Endothelial cell of umbilical vein (primary cell): ENCODE data around the gene GIMAP8. TPM values are rescaled to one million over a fixed set of nuclear protein-coding genes. Genes with fewer than 3 reads are reported as not detected.

Experiments used
- BruUV-seq: library from RNA; stranded (reverse); fragments of 400-500 nt; replicated peaks from 2 replicates; lab custom pipeline; 2021; lab: Mats Ljungman, UMichigan
- CTCF ChIA-PET: fragments of 300-600, 350-600 bp; sonication (Branson Sonifier 250); formaldehyde crosslinking; loops from one replicate; lab custom pipeline; 2021; ENCODE audit warnings: antibody characterized with exemption, inconsistent platforms; lab: Charles Lee
- POLR2A ChIA-PET: fragments of 300-600, 350-600 bp; sonication (Branson Sonifier 250); formaldehyde crosslinking; loops from one replicate; lab custom pipeline; 2021; ENCODE audit warnings: antibody characterized with exemption, inconsistent platforms; lab: Charles Lee
- DNase-seq: peaks from one replicate; pipeline ENCODE4 v3.0.0-alpha.2; 2011; ENCODE audit warnings: low read depth, low spot score
- FAIRE-seq: peaks from 2 replicates; lab custom pipeline; 2011; peaks lifted over from hg19 to GRCh38; lab: Jason Lieb, UNC
- H2AFZ ChIP-seq: 2 replicates; pipeline ENCODE4 v1.6.0; 2012; ENCODE audit warnings: low read depth, low read length, control low read depth, inconsistent platforms
- H3K27ac ChIP-seq: 2 replicates; pipeline ENCODE4 v1.5.1; 2011; ENCODE audit warnings: low read depth, mild to moderate bottlenecking, control low read depth, low read length, moderate library complexity; ENCODE audit not compliant: insufficient read depth
- H3K27me3 ChIP-seq, 2 experiments: 2 replicates each; pipeline versions ENCODE4 v1.6.0 to v1.6.1; 2011; ENCODE audit warnings: low read length in 2 of 2, mixed read lengths in 1 of 2; ENCODE audit not compliant: control insufficient read depth in 2 of 2, insufficient read depth in 2 of 2
- H3K36me3 ChIP-seq, 2 experiments: 2 replicates in 1 of 2; 3 replicates in 1 of 2; pipeline ENCODE4 v1.5.1; 2011; ENCODE audit warnings: low read length in 2 of 2, mild to moderate bottlenecking in 1 of 2, moderate library complexity in 1 of 2; ENCODE audit not compliant: control insufficient read depth in 2 of 2, insufficient read depth in 2 of 2; ENCODE audit errors: extremely low read depth in 1 of 2
- H3K4me1 ChIP-seq: 3 replicates; pipeline ENCODE4 v1.5.1; 2011; ENCODE audit warnings: mild to moderate bottlenecking, low read length; ENCODE audit not compliant: control insufficient read depth, insufficient read depth; ENCODE audit errors: extremely low read depth
- H3K4me2 ChIP-seq: 2 replicates; pipeline ENCODE4 v1.6.1; 2011; ENCODE audit warnings: low read length, control low read depth, mixed read lengths; ENCODE audit not compliant: insufficient read depth
- H3K4me3 ChIP-seq, 3 experiments: fragments of 200-600 bp in 1 of 3; sonication (generic), shearing (Covaris generic) in 1 of 3; replicated peaks in 1 of 3; 2 replicates each; pipeline ENCODE4 v1.5.1; 2011 to 2016; ENCODE audit warnings: control low read depth in 3 of 3, low read length in 3 of 3, mild to moderate bottlenecking in 2 of 3, inconsistent platforms in 1 of 3, low read depth in 1 of 3, moderate library complexity in 1 of 3; ENCODE audit not compliant: insufficient read depth in 1 of 3
- H3K79me2 ChIP-seq: 2 replicates; pipeline ENCODE4 v1.6.0; 2012; ENCODE audit warnings: low read length, inconsistent platforms; ENCODE audit not compliant: control insufficient read depth, insufficient read depth
- H3K9ac ChIP-seq: replicated peaks from 2 replicates; pipeline ENCODE3; 2011; ENCODE audit warnings: low read length, control low read depth; ENCODE audit not compliant: insufficient read depth; ENCODE audit errors: extremely low read depth
- H3K9me1 ChIP-seq: replicated peaks from 3 replicates; pipeline ENCODE4 v1.6.0; 2011; ENCODE audit warnings: mild to moderate bottlenecking, low read length; ENCODE audit not compliant: control insufficient read depth, insufficient read depth; ENCODE audit errors: extremely low read depth
- H3K9me3 ChIP-seq: replicated peaks from 2 replicates; pipeline ENCODE4 v1.5.1; 2012; ENCODE audit warnings: low read length, inconsistent platforms; ENCODE audit not compliant: control insufficient read depth, insufficient read depth
- H4K20me1 ChIP-seq: replicated peaks from 2 replicates; pipeline ENCODE3; 2011; ENCODE audit warnings: mild to moderate bottlenecking, low read length; ENCODE audit not compliant: control insufficient read depth, insufficient read depth; ENCODE audit errors: extremely low read depth
- CTCF ChIP-seq, 2 donors: IDR thresholded peaks; 1 replicate in 1 of 2; 2 replicates in 1 of 2; pipeline ENCODE4 v1.5.1; 2011; ENCODE audit warnings: low read length in 2 of 2, mild to moderate bottlenecking in 2 of 2, moderate library complexity in 2 of 2, control low read depth in 1 of 2, inconsistent platforms in 1 of 2, low read depth in 1 of 2; ENCODE audit not compliant: insufficient read depth in 1 of 2; ENCODE audit errors: extremely low read depth in 1 of 2
- EZH2 ChIP-seq: IDR thresholded peaks from 2 replicates; pipeline ENCODE4 v1.6.1; 2012; ENCODE audit warnings: borderline replicate concordance, low read depth, mild to moderate bottlenecking, moderate library complexity, low read length, inconsistent platforms; ENCODE audit not compliant: severe bottlenecking
- FOS ChIP-seq: IDR thresholded peaks from 2 replicates; pipeline ENCODE4 v1.6.1; 2011; ENCODE audit warnings: mild to moderate bottlenecking, low read length, moderate library complexity, borderline replicate concordance; ENCODE audit not compliant: insufficient read depth
- GATA2 ChIP-seq: IDR thresholded peaks from 2 replicates; pipeline ENCODE4 v1.7.0; 2011; ENCODE audit warnings: low read depth, mild to moderate bottlenecking, moderate library complexity, mixed read lengths, low read length; ENCODE audit not compliant: insufficient read length, insufficient read depth
- JUN ChIP-seq: IDR thresholded peaks from 2 replicates; pipeline ENCODE4 v1.6.1; 2011; ENCODE audit warnings: borderline replicate concordance, low read depth; ENCODE audit not compliant: insufficient read length, insufficient read depth
- MAX ChIP-seq: IDR thresholded peaks from 2 replicates; pipeline ENCODE4 v1.6.1; 2011; ENCODE audit not compliant: insufficient read depth, insufficient read length
- MYC ChIP-seq: IDR thresholded peaks from one replicate; pipeline ENCODE4 v1.6.1; 2011; ENCODE audit warnings: mild to moderate bottlenecking, low read depth, low read length
- POLR2A ChIP-seq: IDR thresholded peaks from 2 replicates; pipeline ENCODE4 v1.6.1; 2012; ENCODE audit warnings: low read depth, mild to moderate bottlenecking, control low read depth, low read length
- POLR2AphosphoS5 ChIP-seq: IDR thresholded peaks from 2 replicates; pipeline ENCODE4 v1.6.1; 2012; ENCODE audit warnings: low read depth, mild to moderate bottlenecking, control low read depth, low read length, moderate library complexity; ENCODE audit not compliant: insufficient read depth
- dilution Hi-C: fragments of 300-500 bp; cut with MboI; formaldehyde crosslinking; loops from one replicate; pipeline ENCODE4 v1.15.0; 2019; ENCODE audit warnings: low sequenced_read_pairs; ENCODE audit not compliant: extremely low pct_ligation_motif_present
- intact Hi-C: fragments of 100-400 bp; cut with micrococcal nuclease; formaldehyde crosslinking; loops from one replicate; pipeline ENCODE4 v1.10.0; 2022
- polyA plus RNA-seq, 4 experiments: library from polyadenylated mRNA; depleted of rRNA in 3 of 4; stranded (reverse) in 3 of 4; unstranded in 1 of 4; fragments of >200 nt; gene quantifications; 2 replicates each; pipeline versions ENCODE4 v1.2.1 to v1.2.3, GENCODE V29; 2011 to 2012; ENCODE audit warnings: missing spikeins in 1 of 4
- total RNA-seq: library from RNA; stranded (reverse); gene quantifications from 2 replicates; pipeline ENCODE4 v1.2.3, GENCODE V29; 2021

GIMAP8 gene
- total and polyA plus RNA-seq, 2 donors (not counting 3 experiments of a cell fraction or from before 2014, with no cell fraction given) = 32.2 to 71.8 TPM

DNA sequence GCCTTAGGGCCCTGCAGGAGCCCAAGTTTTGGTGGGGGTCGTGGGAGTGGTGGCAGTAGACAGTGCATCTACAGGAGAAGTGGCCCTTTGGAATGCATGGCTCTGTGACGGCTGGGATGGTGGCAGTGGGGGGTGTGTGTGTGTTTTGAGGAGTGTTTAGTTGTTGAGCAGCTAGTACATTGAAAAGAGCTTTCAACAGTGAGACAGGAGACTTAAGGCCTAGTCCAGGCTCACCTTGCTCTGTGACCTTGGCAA, 44.2 kb upstream of the GIMAP8 start:
- dilution Hi-C loops = no loop called here
- TF ChIP-seq JUN = no peak
- no peak for TF ChIP-seq EZH2
- no peak for TF ChIP-seq CTCF (IDR thresholded peaks at IDR 0.05; ENCODE audit: extremely low read depth in 1 of 2, insufficient read depth in 1 of 2, low read depth in 1 of 2, low read length in 2 of 2)
- no peak for TF ChIP-seq MYC
- TF ChIP-seq MAX = no peak
- TF ChIP-seq GATA2 = no peak
- TF ChIP-seq FOS = no peak
- no peak for TF ChIP-seq POLR2A
- no peak for TF ChIP-seq POLR2AphosphoS5
- H3K9me1 ChIP-seq = no peaks in the 10 kb centered on the region
- ChIA-PET POLR2A (interaction anchor here (0.5 kb wide), 1 partner anchor 39 kb away, joined by 3 read pairs; no protein-coding TSS in a partner anchor), CTCF (interaction anchor here (0.8 to 2.4 kb wide), 11 partner anchors 8 to 470 kb away, joined by 3 to 11 read pairs (median 4); partner anchors contain the start of gene REPIN1)
- BruUV-seq = no TSS peak
- no peak overlapping the region for H3K27ac ChIP-seq
- DNase-seq (no peak), FAIRE-seq (peak; percentile 40)
- no peaks in the 10 kb centered on the region for H3K27me3 ChIP-seq
- no peaks in the 10 kb centered on the region for H3K79me2 ChIP-seq
- H2AFZ ChIP-seq = peak overlapping the region; percentile 96
- no peak overlapping the region for H3K9ac ChIP-seq
- H3K4me1 ChIP-seq = peaks cover 15% of the 10 kb centered on the region
- H4K20me1 ChIP-seq = no peaks in the 10 kb centered on the region
- no peaks in the 10 kb centered on the region for H3K9me3 ChIP-seq
- intact Hi-C loops = no loop called here
- peak overlapping the region in 2 of 3 experiments; percentile 68 to 81 for H3K4me3 ChIP-seq
- H3K36me3 ChIP-seq = no peaks in the 10 kb centered on the region
- peak overlapping the region; percentile 83 for H3K4me2 ChIP-seq
